SW 1271 (cell line): ENCODE data around the gene AFMID.
"Not testable (repeated sequence)": the region's sequence is repeated elsewhere in the genome, so short reads cannot be mapped to it uniquely, and the experiment has no call there.

Source experiments
- DNase-seq, 2 experiments: peaks; one replicate each; lab custom pipeline; 2025; lab: John Stamatoyannopoulos, UW

Gene AFMID

GRCh38 chr17:78186692-78187595 is at the start of gene AFMID, which contains the start of gene TK1:
Gene AFMID (plus strand): TSS chr17:78187362. CDS start chr17:78187371, 9 bp downstream.
Gene TK1 (minus strand): TSS chr17:78187052. CDS start chr17:78186994, 58 bp downstream.
- DNase-seq = peak; percentile 94 to 98

- no peak for DNase-seq
These were observed 49.6 kb upstream of the AFMID start for GRCh38 chr17:78137392-78138203.

- DNase-seq = no peak
These were observed 48.7 kb upstream of the AFMID start for GRCh38 chr17:78138204-78139060.

GRCh38 chr17:78139861-78140168 is 47.3 kb upstream of the AFMID start:
- not testable (repeated sequence) for DNase-seq

GRCh38 chr17:78140169-78141051 is 46.8 kb upstream of the AFMID start:
- DNase-seq = peak; percentile 70 to 75

- no peak for DNase-seq
These were observed 45.6 kb upstream of the AFMID start for GRCh38 chr17:78141437-78142118.

- DNase-seq = no peak
These were observed 44.9 kb upstream of the AFMID start for GRCh38 chr17:78142119-78142861.

GRCh38 chr17:78143214-78144146 is 43.7 kb upstream of the AFMID start:
- DNase-seq = no peak

GRCh38 chr17:78144147-78144719 is 42.9 kb upstream of the AFMID start:
- peak in 1 of 2 experiments; percentile 31 for DNase-seq

- DNase-seq = no peak
These were observed 42.2 kb upstream of the AFMID start for GRCh38 chr17:78144736-78145641.

- no peak for DNase-seq
These were observed 40.7 kb upstream of the AFMID start for GRCh38 chr17:78146471-78146869.

- no peak for DNase-seq
These were observed 40.3 kb upstream of the AFMID start for GRCh38 chr17:78146881-78147280.

- no peak for DNase-seq
These were observed 39.7 kb upstream of the AFMID start for GRCh38 chr17:78147315-78147998.

- no peak for DNase-seq
These were observed 38.7 kb upstream of the AFMID start for GRCh38 chr17:78148286-78149016.

- no peak for DNase-seq
These were observed 35.6 kb upstream of the AFMID start for GRCh38 chr17:78151514-78152008.
